H1 (cell line): ENCODE measurements around the gene WDR48. TPM values are rescaled to one million over a fixed set of nuclear protein-coding genes. Genes with fewer than 3 reads are reported as not detected.

ENCODE experiments used
- NANOG ChIP-seq: IDR thresholded peaks from 2 replicates; pipeline ENCODE4 v1.6.1; 2011; ENCODE audit warnings: low read length, low read depth, mild to moderate bottlenecking, inconsistent platforms; ENCODE audit not compliant: insufficient read depth, poor library complexity, severe bottlenecking
- ZNF274 ChIP-seq: IDR thresholded peaks from 2 replicates; pipeline ENCODE4 v1.7.0; 2012; ENCODE audit warnings: low read length, borderline replicate concordance; ENCODE audit errors: extremely low read depth
- polyA plus RNA-seq, 7 experiments: library from polyadenylated mRNA; depleted of rRNA in 3 of 7; stranded (reverse) in 5 of 7; unstranded in 2 of 7; fragments of >200 nt in 5 of 7; fragments of 200-250 nt in 2 of 7; gene quantifications; 1 replicate in 5 of 7; 2 replicates in 1 of 7; 4 replicates in 1 of 7; pipeline versions ENCODE4 v1.2.1 to v1.2.3, GENCODE V29; 2011 to 2013; ENCODE audit warnings: missing spikeins in 2 of 7, mixed read lengths in 2 of 7
- total RNA-seq: library from RNA; stranded (reverse); fragmentation: NEBNext Ultra II Directional; extraction: Animal tissue kit (Norgen Biotek cat#: 25700); gene quantifications from 2 replicates; pipeline ENCODE4 v1.2.1, GENCODE V29; 2021
- TF ChIP-seq, protein P1 (sequence below), 3 experiments: IDR thresholded peaks; 1 replicate in 2 of 3; 2 replicates in 1 of 3; pipeline versions ENCODE4 v1.5.1 to v1.6.1; 2011; ENCODE audit warnings: low read length in 3 of 3, mild to moderate bottlenecking in 3 of 3, inconsistent platforms in 2 of 3, low read depth in 1 of 3, moderate library complexity in 1 of 3; ENCODE audit not compliant: insufficient read depth in 1 of 3; ENCODE audit errors: control extremely low read depth in 1 of 3

The WDR48 gene
- total and polyA plus RNA-seq, 2 of the 8 experiments (the other 6 are each of a cell fraction or from before 2014, with no cell fraction given) = 21.2 to 54.1 TPM

DNA sequence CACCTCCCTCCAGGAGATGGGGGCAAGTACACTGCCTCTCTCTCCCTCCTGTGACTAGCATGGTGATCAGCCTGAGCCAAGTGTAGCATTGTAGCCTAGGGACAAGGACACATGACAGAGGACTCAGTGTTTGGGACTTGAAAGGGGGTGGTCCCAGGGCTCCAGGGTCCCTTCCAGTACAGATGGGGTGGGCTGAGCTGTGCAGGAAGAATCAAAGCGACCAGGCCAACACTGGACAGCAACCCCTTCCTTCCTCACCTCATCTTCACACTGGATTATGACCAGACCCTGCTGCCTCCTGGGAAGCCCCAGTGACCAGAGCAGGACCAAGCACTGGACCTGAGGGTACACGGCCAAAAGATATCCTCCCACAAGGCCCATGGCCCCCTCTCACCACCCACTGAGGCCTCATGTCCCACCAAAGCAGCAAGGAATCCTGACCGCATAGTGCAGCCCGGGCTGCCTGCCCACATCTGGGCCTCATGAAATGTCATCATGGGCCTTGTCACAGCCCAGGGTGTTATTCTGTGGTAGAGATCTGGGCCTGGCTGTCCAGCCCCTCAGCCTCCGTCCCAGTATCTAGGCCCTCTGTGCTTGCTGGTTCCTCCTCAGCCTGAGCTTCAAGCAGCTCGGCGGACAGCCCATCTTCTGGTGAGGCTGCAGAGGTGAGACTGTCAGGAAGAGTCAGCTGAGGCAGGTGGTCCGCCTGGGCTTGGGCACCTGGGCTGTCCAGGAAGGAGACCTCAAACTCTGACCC lies 46.1 kb downstream of the WDR48 start (continued):
- TF ChIP-seq, protein P1, sequence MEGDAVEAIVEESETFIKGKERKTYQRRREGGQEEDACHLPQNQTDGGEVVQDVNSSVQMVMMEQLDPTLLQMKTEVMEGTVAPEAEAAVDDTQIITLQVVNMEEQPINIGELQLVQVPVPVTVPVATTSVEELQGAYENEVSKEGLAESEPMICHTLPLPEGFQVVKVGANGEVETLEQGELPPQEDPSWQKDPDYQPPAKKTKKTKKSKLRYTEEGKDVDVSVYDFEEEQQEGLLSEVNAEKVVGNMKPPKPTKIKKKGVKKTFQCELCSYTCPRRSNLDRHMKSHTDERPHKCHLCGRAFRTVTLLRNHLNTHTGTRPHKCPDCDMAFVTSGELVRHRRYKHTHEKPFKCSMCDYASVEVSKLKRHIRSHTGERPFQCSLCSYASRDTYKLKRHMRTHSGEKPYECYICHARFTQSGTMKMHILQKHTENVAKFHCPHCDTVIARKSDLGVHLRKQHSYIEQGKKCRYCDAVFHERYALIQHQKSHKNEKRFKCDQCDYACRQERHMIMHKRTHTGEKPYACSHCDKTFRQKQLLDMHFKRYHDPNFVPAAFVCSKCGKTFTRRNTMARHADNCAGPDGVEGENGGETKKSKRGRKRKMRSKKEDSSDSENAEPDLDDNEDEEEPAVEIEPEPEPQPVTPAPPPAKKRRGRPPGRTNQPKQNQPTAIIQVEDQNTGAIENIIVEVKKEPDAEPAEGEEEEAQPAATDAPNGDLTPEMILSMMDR (IDR thresholded peaks at IDR 0.05; ENCODE audit: control extremely low read depth in 1 of 3, insufficient read depth in 1 of 3, low read depth in 1 of 3, low read length in 3 of 3) = no peak
- TF ChIP-seq NANOG (no peak), ZNF274 (no peak)
